HCT116 (cell line): ENCODE results near the gene SENP8.

Source experiments
- CEBPB ChIP-seq: IDR thresholded peaks from 2 replicates; pipeline ENCODE4 v1.6.1; 2012; ENCODE audit warnings: low read depth
- CTCF ChIP-seq, 3 experiments: fragments of 200-600 bp in 1 of 3; sonication (generic) in 1 of 3; IDR thresholded peaks in 2 of 3; conservative IDR thresholded peaks in 1 of 3; 2 replicates each; pipeline ENCODE4 v1.5.1; 2012 to 2017; ENCODE audit warnings: low read depth in 2 of 3, low read length in 2 of 3, antibody characterized with exemption in 1 of 3, borderline replicate concordance in 1 of 3, control low read depth in 1 of 3, mild to moderate bottlenecking in 1 of 3, mixed read lengths in 1 of 3, mixed run types in 1 of 3, moderate library complexity in 1 of 3; ENCODE audit not compliant: insufficient read depth in 1 of 3
- EGR1 ChIP-seq: IDR thresholded peaks from 2 replicates; pipeline ENCODE4 v1.6.1; 2012; ENCODE audit warnings: low read depth
- EZH2 ChIP-seq: fragments of 200-600 bp; sonication (generic); IDR thresholded peaks from 2 replicates; pipeline ENCODE4 v1.6.1; 2017; ENCODE audit warnings: antibody characterized with exemption, mixed run types
- FOSL1 ChIP-seq: IDR thresholded peaks from 2 replicates; pipeline ENCODE4 v1.6.1; 2012; ENCODE audit warnings: low read depth
- JUND ChIP-seq: IDR thresholded peaks from 2 replicates; pipeline ENCODE4 v1.6.1; 2012
- POLR2A ChIP-seq: IDR thresholded peaks from 2 replicates; pipeline ENCODE4 v1.7.0; 2011; ENCODE audit warnings: borderline replicate concordance; ENCODE audit not compliant: insufficient read depth, insufficient read length; ENCODE audit errors: extremely low read depth
- SIN3A ChIP-seq: IDR thresholded peaks from 2 replicates; pipeline ENCODE4 v1.6.1; 2012; ENCODE audit warnings: low read depth
- SP1 ChIP-seq: IDR thresholded peaks from 2 replicates; pipeline ENCODE4 v1.6.1; 2012; ENCODE audit warnings: low read depth
- SRF ChIP-seq: IDR thresholded peaks from 2 replicates; pipeline ENCODE4 v1.6.1; 2012; ENCODE audit warnings: low read depth
- YY1 ChIP-seq: IDR thresholded peaks from 2 replicates; pipeline ENCODE4 v1.6.1; 2011; ENCODE audit warnings: low read length, low read depth, moderate library complexity, mild to moderate bottlenecking; ENCODE audit not compliant: insufficient replicate concordance; ENCODE audit errors: extremely low read depth

- TF ChIP-seq CEBPB (no peak), FOSL1 (no peak), EZH2 (no peak), CTCF (IDR thresholded peaks at IDR 0.05 in 2 of 3, conservative IDR thresholded peaks at IDR 0.05 in 1 of 3; ENCODE audit: borderline replicate concordance in 1 of 3, insufficient read depth in 1 of 3, low read depth in 2 of 3, low read length in 2 of 3) (no peak), EGR1 (no peak), POLR2A (no peak), JUND (no peak), YY1 (no peak), SP1 (no peak), SIN3A (no peak), SRF (no peak)
These were observed 28.0 kb downstream of the SENP8 start for GRCh38 chr15:72146221-72146620.
